Superior temporal gyrus (tissue), 1 donor: ENCODE measurements around the gene UBE2R2.
"Not testable (repeated sequence)": the region's sequence is repeated elsewhere in the genome, so short reads cannot be mapped to it uniquely, and the experiment has no call there.

Experiments used
- DNase-seq: peaks from one replicate; pipeline ENCODE4 v3.0.0-alpha.2; 2016; ENCODE audit errors: extremely low spot score

UBE2R2 gene

GRCh38 chr9:33926746-33927485 lies 110.0 kb downstream of the UBE2R2 start:
- no peak for DNase-seq

- DNase-seq: no peak
These were observed 110.7 kb downstream of the UBE2R2 start for GRCh38 chr9:33927694-33928093.

- DNase-seq: no peak
These were observed 114.4 kb downstream of the UBE2R2 start for GRCh38 chr9:33931326-33931725.

GRCh38 chr9:33932078-33932807 lies 115.3 kb downstream of the UBE2R2 start:
- no peak for DNase-seq

- DNase-seq: no peak
These were observed 117.4 kb downstream of the UBE2R2 start for GRCh38 chr9:33934188-33934878.

GRCh38 chr9:33939924-33940874 lies 123.2 kb downstream of the UBE2R2 start:
- DNase-seq: no peak

GRCh38 chr9:33942471-33943083 lies 125.6 kb downstream of the UBE2R2 start:
- no peak for DNase-seq

GRCh38 chr9:33943389-33943788 lies 126.4 kb downstream of the UBE2R2 start:
- no peak for DNase-seq

GRCh38 chr9:33946779-33947535 lies 130.0 kb downstream of the UBE2R2 start:
- DNase-seq: no peak

GRCh38 chr9:33950371-33950770 lies 133.4 kb downstream of the UBE2R2 start:
- DNase-seq: no peak

- no peak for DNase-seq
These were observed 135.1 kb downstream of the UBE2R2 start for GRCh38 chr9:33952066-33952465.

GRCh38 chr9:33956544-33956943 lies 139.6 kb downstream of the UBE2R2 start:
- DNase-seq: no peak

GRCh38 chr9:33959725-33960124 lies 142.8 kb downstream of the UBE2R2 start:
- no peak for DNase-seq

- not testable (repeated sequence) for DNase-seq
These were observed 145.5 kb downstream of the UBE2R2 start for GRCh38 chr9:33962468-33962867.

- DNase-seq: no peak
These were observed 147.3 kb downstream of the UBE2R2 start for GRCh38 chr9:33964086-33964768.
